PC-9 (cell line): Measurements from ENCODE around the gene FAM118A. TPM values are rescaled to one million over a fixed set of nuclear protein-coding genes. Genes with fewer than 3 reads are reported as not detected.

Experiments used
- BruUV-seq: library from RNA; stranded (reverse); fragments of 400-500 nt; replicated peaks from 2 replicates; lab custom pipeline; 2021; lab: Mats Ljungman, UMichigan
- CTCF ChIA-PET: fragments of 300-600 bp; sonication (Branson Sonifier 250); formaldehyde crosslinking; loops from one replicate; lab custom pipeline; 2022; ENCODE audit warnings: antibody characterized with exemption; lab: Charles Lee
- POLR2A ChIA-PET: fragments of 300-600 bp; sonication (Branson Sonifier 250); formaldehyde crosslinking; loops from one replicate; lab custom pipeline; 2022; ENCODE audit warnings: antibody characterized with exemption; ENCODE audit not compliant: unreplicated experiment; lab: Charles Lee
- DNase-seq, 2 experiments: peaks; one replicate each; pipeline versions ENCODE4 v3.0.0 to v3.0.0-alpha.2; 2015 to 2022; ENCODE audit warnings: mixed read lengths in 1 of 2
- H2AFZ ChIP-seq: fragments of 200-600 bp; sonication (generic); 2 replicates; pipeline ENCODE4 v1.8.1; 2017; ENCODE audit warnings: antibody characterized with exemption
- H3F3A ChIP-seq: fragments of 200-600 bp; sonication (generic); 2 replicates; pipeline ENCODE4 v1.8.1; 2017; ENCODE audit warnings: antibody characterized with exemption, mild to moderate bottlenecking, low read depth; ENCODE audit not compliant: insufficient read depth
- H3K27ac ChIP-seq: fragments of 200-600 bp; sonication (generic); 2 replicates; pipeline ENCODE4 v1.6.1; 2016; ENCODE audit warnings: mixed run types
- H3K27me3 ChIP-seq: fragments of 200-600 bp; sonication (generic); 2 replicates; pipeline ENCODE4 v1.6.1; 2016; ENCODE audit warnings: low read depth, mixed run types; ENCODE audit not compliant: insufficient read depth
- H3K36me3 ChIP-seq: fragments of 200-600 bp; sonication (generic); 2 replicates; pipeline ENCODE4 v1.6.1; 2016; ENCODE audit warnings: low read depth, mixed run types
- H3K4me1 ChIP-seq: fragments of 200-600 bp; sonication (generic); replicated peaks from 2 replicates; pipeline ENCODE4 v1.6.1; 2016; ENCODE audit warnings: mixed run types; ENCODE audit not compliant: insufficient read depth
- H3K4me2 ChIP-seq: fragments of 200-600 bp; sonication (generic); 2 replicates; pipeline ENCODE4 v1.6.1; 2017; ENCODE audit warnings: mixed run types
- H3K4me3 ChIP-seq: fragments of 200-600 bp; sonication (generic); 2 replicates; pipeline ENCODE4 v1.6.1; 2016; ENCODE audit warnings: mixed run types
- H3K79me2 ChIP-seq: fragments of 200-600 bp; sonication (generic); 2 replicates; pipeline ENCODE4 v1.6.1; 2017; ENCODE audit warnings: low read depth, mixed run types
- H3K9me2 ChIP-seq: fragments of 200-600 bp; sonication (generic); 2 replicates; pipeline ENCODE4 v1.8.1; 2017; ENCODE audit warnings: mild to moderate bottlenecking; ENCODE audit not compliant: insufficient read depth
- H3K9me3 ChIP-seq: fragments of 200-600 bp; sonication (generic); 2 replicates; pipeline ENCODE4 v1.8.1; 2016; ENCODE audit warnings: low read depth; ENCODE audit not compliant: insufficient read depth
- H4K20me1 ChIP-seq: fragments of 200-600 bp; sonication (generic); 2 replicates; pipeline ENCODE4 v1.8.1; 2017; ENCODE audit not compliant: insufficient read depth
- CTCF ChIP-seq: fragments of 200-600 bp; sonication (generic); conservative IDR thresholded peaks from 2 replicates; pipeline ENCODE4 v1.6.1; 2017; ENCODE audit warnings: mixed run types, antibody characterized with exemption, mild to moderate bottlenecking, moderate library complexity
- EZH2 ChIP-seq: fragments of 200-600 bp; sonication (generic); IDR thresholded peaks from 2 replicates; pipeline ENCODE4 v1.8.0; 2017; ENCODE audit warnings: antibody characterized with exemption, low read depth
- intact Hi-C: fragments of 100-400 bp; cut with micrococcal nuclease; formaldehyde crosslinking; loops from one replicate; pipeline ENCODE4 v1.10.0; 2022; ENCODE audit not compliant: unreplicated experiment
- total RNA-seq: library from RNA; stranded (reverse); gene quantifications from 2 replicates; pipeline ENCODE4 v1.2.3, GENCODE V29; 2021

FAM118A gene
- total RNA-seq, 1 experiment from 2014 or later, result 24.4 TPM

- no peaks in the 10 kb centered on the region for H3K27me3 ChIP-seq
- H3K36me3 ChIP-seq, result peaks cover 23% of the 10 kb centered on the region; the same call in 1 of the 2 replicates
- CTCF ChIA-PET, result no interaction called here
- no peak for TF ChIP-seq EZH2
- TF ChIP-seq CTCF, result no peak
- BruUV-seq, result no TSS peak
- intact Hi-C loops, result no loop called here
- H3K4me1 ChIP-seq, result no peaks in the 10 kb centered on the region
- no peak overlapping the region for H3K27ac ChIP-seq
- H3K4me3 ChIP-seq, result no peak overlapping the region
- no peak overlapping the region for H3K4me2 ChIP-seq
- peaks cover 52% of the 10 kb centered on the region for H4K20me1 ChIP-seq
- no peak overlapping the region for H2AFZ ChIP-seq
- H3K9me3 ChIP-seq, result no peaks in the 10 kb centered on the region
- H3K9me2 ChIP-seq, result no peaks in the 10 kb centered on the region
- no peak for DNase-seq
- POLR2A ChIA-PET, result no interaction called here
- peaks cover 61% of the 10 kb centered on the region for H3K79me2 ChIP-seq
- H3F3A ChIP-seq, result peaks cover 6% of the 10 kb centered on the region; the same call in 1 of the 2 replicates
Observed at GRCh38 chr22:45320357-45320976, 10.7 kb downstream of the FAM118A start.

- no peaks in the 10 kb centered on the region for H3K4me1 ChIP-seq
- DNase-seq, result no peak
- H4K20me1 ChIP-seq, result peaks cover 42% of the 10 kb centered on the region
- CTCF ChIA-PET, result no interaction called here
- BruUV-seq, result no TSS peak
- H2AFZ ChIP-seq, result no peak overlapping the region
- no peaks in the 10 kb centered on the region for H3K9me3 ChIP-seq
- peaks cover 23% of the 10 kb centered on the region; the same call in 1 of the 2 replicates for H3K36me3 ChIP-seq
- no peaks in the 10 kb centered on the region for H3K27me3 ChIP-seq
- H3K4me2 ChIP-seq, result no peak overlapping the region
- peaks cover 6% of the 10 kb centered on the region; the same call in 1 of the 2 replicates for H3F3A ChIP-seq
- H3K4me3 ChIP-seq, result no peak overlapping the region
- H3K9me2 ChIP-seq, result no peaks in the 10 kb centered on the region
- intact Hi-C loops, result no loop called here
- POLR2A ChIA-PET, result no interaction called here
- no peak for TF ChIP-seq EZH2
- TF ChIP-seq CTCF, result no peak
- no peak overlapping the region for H3K27ac ChIP-seq
- H3K79me2 ChIP-seq, result peaks cover 47% of the 10 kb centered on the region
Observed at GRCh38 chr22:45321827-45322226, 12.1 kb downstream of the FAM118A start.

- Histone ChIP-seq H3K79me2 (peaks cover 35% of the 10 kb centered on the region), H3K9me3 (no peaks in the 10 kb centered on the region), H3K27me3 (no peaks in the 10 kb centered on the region), H3K4me3 (no peak overlapping the region), H3K9me2 (no peaks in the 10 kb centered on the region), H3K36me3 (peaks cover 26% of the 10 kb centered on the region; the same call in 1 of the 2 replicates), H2AFZ (no peak overlapping the region), H3K4me1 (no peaks in the 10 kb centered on the region), H3K27ac (no peak overlapping the region), H3F3A (peaks cover 6% of the 10 kb centered on the region; the same call in 1 of the 2 replicates), H3K4me2 (no peak overlapping the region), H4K20me1 (peaks cover 30% of the 10 kb centered on the region)
- intact Hi-C loops, result no loop called here
- ChIA-PET POLR2A (no interaction called here), CTCF (no interaction called here)
- TF ChIP-seq CTCF (no peak), EZH2 (no peak)
- DNase-seq, result no peak
- BruUV-seq, result no TSS peak
Observed at GRCh38 chr22:45322873-45323525, 13.3 kb downstream of the FAM118A start.
